Hematopoietic multipotent progenitor cell treated with erythropoietin and hydrocortisone succinate and interleukin-3 and kit ligand, for 8 days (in vitro differentiated cells): ENCODE results near the gene BPIFB1.

ENCODE experiments used
- DNase-seq: peaks from one replicate; pipeline ENCODE4 v3.0.0-alpha.2; 2015

Gene BPIFB1

DNA sequence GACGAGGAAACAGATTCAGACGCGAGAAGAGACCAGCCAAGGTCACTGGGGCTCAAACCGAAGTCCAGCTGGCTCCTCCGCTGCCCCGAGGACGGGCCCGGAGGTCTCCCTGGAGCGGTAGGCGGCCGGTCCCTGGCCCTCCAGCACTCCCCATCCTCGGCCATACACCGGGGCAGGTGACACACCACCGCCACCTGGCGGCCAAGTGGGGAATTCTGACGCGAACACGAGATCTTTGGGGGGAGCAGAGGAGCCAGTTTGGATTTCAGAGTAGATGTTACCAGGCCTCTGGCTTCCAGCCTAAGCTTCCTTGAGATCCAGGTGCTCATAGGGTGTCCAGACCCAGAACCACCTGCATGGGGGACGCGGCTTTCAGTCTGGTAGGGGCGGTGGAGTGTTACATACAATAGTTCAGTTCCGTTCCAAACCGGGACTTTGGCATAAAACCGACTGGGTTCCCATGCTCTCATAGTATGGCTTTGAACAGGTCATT lies 16.1 kb downstream of the BPIFB1 start:
- DNase-seq: peak; percentile 53

DNA sequence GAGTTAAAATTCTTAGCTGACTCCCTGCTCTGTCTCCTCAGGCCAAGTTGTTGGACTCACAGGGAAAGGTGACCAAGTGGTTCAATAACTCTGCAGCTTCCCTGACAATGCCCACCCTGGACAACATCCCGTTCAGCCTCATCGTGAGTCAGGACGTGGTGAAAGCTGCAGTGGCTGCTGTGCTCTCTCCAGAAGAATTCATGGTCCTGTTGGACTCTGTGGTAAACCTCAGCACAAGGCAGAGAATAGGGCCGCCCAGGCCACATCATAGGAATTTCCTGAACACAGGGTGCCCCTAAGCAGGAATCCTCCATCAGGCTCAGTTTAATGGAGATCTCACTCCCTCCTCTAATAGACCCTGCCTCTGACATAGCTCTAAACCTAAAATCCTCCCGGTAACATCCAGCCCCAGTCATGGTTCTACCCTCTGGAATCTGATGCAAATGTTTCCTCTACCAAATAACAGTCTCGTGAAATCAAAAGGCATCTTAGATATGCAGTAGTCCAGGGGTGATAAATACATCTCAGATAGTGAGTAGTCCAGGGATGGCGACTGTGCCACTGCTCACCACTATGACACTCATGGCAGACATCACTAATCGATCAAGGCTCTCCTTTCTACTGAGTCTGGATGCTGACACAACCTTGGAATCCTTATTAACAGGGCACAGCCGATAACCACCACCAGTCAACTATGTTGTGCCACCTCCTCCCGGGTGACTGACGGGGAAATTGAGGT lies 18.3 kb downstream of the BPIFB1 start:
- no peak for DNase-seq

DNA sequence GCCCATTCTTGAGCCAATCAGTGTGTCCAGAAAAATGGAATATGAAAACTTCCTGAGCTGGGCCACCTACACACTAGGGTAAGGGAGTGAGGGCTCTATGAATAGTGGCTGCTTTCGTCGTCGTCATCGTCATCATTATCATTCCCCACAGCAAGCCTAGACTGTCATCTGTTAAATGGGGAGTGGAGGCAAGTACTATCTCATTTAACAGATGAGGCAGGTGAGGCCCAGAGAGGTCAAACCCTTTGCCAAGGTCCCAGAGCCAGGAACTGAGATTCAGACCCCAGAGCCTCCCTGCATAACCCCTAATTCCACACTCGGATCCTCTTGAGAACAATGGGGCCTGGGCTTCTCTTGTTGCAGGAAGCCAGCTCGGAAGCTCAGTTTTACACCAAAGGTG lies 20.6 kb downstream of the BPIFB1 start:
- DNase-seq: no peak

DNA sequence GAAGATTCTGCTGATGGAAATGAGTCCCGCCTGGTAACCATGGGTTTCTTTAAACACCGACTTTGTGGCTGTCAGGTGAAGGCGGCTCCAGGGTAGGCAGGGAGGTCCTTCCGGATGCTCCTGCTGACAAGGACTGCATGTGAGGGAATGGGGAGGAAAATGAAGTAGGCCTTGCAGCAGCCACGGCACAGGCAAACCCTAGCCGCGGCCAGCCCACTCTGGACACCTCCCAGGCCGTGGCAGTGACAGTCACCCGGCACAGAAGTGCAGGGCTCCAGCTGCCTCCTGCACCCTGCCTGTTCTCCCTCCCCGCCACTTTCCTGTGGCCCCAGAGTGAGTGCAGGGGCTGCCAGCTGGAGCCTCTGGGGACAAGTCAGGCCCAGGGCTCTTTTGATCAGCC lies 21.0 kb downstream of the BPIFB1 start:
- DNase-seq: no peak

DNA sequence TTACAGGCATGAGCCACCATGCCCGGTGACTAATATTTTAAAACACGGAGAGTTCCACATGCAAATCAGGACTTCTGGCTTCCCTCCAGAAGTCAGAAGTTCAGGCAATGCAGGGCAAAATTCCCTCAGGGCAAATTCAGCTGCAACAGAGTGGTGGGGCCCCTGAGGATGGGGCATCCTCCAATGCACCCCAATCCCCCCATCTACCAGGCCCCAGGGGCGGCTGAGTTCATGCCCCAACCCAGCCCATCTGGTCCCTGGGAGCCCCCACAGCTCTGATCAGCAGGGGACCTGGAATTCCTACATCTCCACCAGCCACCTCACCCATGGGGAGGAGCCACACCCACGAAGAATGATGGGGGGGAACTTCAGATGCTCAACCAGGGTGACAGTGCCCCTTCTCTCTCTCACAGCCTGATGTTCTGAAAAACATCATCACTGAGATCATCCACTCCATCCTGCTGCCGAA lies 22.6 kb downstream of the BPIFB1 start:
- no peak for DNase-seq

DNA sequence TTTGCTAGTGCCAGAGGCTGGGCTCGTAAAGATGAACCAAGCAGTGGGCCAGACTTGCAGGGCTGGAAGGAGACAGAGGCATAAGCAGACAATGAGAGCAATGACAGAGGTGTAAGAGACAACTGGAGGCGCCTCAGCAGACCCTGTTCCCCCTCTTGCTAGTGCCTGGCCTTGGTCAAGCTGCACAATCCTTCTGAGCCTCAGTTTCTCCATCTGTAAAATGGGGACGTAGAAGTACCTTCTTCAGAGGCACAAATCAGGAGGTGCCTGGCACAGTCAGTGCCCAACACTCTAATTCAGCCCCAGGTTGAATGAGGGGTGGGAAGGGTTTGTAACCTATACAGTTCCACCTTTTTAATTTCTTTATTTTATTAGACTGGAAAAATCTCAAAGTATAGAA lies 23.2 kb downstream of the BPIFB1 start:
- DNase-seq: no peak

DNA sequence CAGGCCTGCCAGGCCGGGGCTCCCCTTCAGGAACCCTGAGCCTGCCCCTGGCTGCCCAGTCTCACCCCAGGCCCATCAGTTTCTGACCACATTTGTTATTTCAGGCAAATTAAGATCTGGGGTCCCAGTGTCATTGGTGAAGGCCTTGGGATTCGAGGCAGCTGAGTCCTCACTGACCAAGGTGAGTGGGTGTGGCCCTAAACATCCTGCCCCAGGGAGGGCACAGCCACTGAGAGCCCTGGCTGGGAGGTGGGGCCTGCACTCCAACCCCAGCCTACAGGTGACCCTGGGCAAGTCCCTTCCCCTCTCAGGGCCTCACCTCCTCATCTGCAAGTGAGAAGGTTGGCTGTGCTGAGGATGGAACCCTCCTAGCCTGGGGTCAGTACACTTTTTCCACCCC lies 23.8 kb downstream of the BPIFB1 start:
- no peak for DNase-seq

DNA sequence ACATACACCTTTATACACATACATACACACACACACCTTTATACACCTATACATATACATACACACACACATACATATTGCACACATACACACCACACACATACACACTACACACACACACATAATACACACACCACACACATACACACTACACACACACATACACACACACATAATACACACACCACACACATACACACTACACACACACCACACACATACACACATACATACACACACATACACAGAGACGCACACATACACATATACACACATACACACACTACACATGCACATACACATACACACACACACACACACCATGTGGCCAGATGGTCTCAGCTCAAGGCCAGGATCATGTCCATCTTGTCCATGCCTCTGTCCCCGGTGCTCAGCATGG lies 25.7 kb downstream of the BPIFB1 start:
- DNase-seq: no peak

DNA sequence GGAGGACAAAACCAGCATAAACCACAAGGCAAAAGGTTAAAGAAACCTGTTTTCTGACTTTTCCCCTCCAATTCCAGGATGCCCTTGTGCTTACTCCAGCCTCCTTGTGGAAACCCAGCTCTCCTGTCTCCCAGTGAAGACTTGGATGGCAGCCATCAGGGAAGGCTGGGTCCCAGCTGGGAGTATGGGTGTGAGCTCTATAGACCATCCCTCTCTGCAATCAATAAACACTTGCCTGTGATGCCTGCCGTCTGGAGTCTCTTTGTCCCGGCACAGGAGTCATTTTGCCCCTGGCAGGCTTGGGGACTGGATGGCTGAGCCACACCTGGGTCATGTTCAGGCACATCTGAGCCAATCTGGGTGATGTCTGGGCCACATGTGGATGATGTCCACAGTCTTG lies 26.6 kb downstream of the BPIFB1 start:
- no peak for DNase-seq

DNA sequence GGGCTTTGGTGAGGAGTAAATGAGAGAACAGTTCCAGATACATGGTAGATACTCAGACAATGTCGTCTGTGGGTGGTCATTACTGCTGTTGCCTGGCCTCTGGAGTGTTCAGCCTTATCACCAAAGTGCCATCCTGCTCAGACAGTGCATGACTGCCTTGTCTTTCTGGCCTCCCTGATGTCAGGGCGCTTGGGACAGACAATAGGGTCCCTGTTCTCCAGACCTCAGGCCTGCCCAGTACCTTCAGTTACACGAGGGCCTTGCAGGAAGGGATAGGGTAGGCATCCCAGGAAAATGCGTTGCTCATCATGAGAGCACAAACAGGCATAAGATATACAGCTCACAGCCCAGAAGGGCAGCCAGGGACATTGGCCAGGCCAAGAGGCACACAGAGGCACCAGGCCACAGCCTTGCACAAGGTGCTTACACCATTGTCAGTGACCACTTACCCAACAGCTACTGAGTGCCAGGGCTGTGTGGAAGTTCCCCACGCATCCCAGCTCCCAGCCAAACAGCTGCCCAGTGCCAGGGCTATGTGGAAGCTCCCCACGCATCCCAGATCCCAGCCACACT lies 27.4 kb downstream of the BPIFB1 start:
- DNase-seq: no peak

DNA sequence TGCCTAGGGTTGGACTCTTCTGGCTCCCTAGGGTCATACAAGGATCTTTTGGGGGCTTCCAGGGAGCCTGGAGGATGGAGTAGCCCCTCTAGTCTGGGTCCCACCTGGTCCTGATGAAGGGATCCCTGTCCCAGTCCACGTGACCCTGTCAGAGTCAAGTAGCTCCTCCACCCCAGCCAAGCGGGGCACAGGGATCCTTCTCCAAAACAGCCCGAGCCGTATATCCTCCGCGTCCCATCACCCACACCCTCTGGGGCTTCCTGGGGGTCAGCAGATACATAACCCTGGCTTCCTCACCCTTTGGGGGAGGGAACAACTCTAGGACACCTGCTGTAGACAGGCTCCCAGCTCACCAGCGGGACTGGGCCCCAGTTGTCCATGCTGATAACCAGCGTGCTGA lies 28.0 kb downstream of the BPIFB1 start:
- DNase-seq: no peak

DNA sequence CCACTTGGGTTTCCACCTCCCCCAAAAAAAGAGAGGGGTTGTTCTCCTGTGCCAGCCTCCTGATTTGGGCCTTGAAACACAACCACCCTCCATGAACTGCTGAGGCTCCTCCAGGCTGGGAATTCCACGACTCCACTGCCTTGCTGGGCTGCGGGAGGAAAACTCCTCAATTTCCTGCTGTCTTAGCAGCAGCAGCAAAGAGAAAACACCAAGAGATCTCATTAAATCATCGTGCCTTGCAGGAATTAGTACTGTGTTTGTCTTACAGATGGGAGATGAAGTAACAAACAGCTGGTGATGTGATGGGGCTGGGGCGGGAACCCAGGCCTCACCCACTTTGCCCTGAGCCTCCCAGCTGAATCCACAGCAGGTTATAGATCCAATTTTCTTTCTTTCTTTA lies 29.0 kb downstream of the BPIFB1 start:
- DNase-seq: no peak

DNA sequence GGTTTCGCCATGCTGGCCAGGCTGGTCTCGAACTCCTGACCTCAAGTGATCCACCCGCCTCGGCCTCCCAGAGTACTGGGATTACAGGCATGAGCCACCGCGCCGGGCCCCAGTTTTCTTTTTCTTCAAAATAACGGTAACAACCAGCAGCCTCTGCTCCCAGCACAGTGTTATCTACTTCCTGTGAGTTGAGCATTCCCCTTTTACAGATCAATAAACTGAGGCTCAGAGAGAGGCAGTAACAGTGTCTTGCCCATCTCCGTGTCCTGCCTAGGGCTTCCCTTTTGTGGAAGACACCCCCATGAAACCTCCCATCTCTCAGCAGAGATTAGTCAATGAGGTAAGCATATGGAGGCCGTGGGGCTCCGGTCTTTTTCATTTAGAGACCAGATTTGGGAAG lies 29.6 kb downstream of the BPIFB1 start:
- no peak for DNase-seq

DNA sequence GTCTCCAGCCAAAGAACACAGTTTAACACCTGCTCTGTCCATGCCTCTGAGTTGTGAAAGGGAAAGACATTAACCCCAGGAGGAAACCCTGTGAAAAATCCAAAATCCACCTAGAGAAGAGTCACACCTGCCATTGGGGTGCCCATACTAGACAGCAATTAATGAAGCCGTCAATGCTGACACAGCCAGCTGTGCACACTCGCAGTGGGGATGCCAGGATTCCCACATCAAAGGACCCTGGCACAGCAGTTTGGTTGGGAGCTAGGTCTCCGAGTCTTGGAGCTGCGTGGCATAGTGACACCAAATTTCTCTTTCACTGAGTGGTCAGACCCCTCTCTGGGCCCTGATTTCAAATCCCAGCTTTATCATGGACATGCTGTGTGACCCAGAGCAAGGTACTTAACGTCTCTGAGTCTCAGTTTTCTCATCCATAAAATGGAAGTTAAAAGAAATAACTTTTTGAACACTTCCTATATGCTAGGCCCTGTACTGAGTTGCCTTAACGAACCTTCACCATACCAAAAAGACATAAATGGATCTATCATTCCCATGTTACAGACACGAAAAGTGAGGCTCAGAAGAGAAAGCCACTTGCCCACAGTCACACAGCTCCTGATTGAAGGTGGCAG lies 30.8 kb downstream of the BPIFB1 start:
- DNase-seq: no peak

DNA sequence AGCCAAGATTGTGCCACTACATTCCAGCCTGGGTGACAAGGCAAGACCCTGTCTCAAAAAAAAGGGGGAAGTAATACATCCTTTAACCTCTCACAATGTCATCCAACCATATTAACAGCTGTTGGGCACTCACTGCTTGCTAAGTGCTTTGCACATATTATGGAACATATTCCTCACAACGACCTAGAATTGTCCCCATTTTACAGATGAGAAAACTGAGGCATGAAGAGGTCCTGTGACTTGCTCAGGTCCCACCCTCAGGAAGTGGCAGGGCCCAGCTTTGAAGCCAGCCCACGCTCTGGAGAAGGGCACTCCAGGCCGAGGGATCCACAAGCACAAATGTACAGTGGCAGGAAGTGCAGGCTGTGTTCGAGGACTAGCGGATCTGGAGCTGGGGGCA lies 33.3 kb downstream of the BPIFB1 start:
- no peak for DNase-seq

DNA sequence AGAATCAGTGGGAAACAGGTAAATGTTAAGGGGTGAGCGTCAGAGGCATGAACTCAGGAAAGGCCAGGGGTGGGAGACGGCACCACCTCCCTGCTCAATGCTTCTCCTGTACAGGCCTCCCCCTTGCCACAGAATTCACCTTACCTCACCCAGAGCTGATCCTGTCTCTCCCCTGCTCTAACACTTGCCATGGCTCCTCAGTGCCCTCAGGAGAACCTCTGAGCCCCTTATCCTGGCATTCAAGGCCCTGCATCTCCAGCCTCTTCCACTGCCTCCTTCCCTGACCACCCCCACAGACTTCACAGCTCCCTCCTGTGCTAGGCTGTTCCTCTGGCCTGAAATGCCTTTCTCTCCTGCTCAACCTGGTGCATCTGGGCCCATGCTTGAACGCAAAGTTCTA lies 33.9 kb downstream of the BPIFB1 start:
- DNase-seq: no peak

DNA sequence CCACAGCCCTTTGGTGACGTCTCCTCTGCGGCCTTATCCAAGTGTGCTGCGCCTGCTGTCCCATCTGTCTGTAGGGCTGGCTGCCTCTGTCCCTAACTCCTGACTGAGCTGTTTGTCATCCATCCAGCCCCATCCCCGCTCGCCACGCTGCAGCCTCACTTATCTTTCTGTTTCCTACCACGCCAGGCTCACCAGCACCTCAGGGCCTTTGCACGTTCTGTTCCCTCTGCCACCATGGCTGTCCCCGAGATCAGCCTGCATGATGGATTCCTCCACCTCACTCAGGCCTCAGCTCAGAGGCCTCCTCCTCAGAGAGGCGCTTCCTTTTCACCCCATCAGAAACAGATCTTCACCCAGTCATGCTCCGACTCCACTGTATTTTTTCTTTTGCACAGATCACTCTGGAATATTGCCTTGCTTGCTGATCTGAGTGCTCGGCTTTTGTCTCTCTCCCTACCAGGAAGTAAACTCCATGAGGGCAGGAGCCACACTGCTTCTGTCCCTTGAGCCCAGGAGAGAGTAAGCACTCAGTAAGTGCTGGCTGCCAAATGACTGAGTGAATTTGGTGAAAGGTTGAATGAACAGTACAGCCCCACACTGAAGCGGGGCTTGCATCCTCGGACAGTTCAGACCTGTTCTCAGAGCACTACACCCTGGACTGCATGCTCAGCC lies 34.5 kb downstream of the BPIFB1 start:
- no peak for DNase-seq

DNA sequence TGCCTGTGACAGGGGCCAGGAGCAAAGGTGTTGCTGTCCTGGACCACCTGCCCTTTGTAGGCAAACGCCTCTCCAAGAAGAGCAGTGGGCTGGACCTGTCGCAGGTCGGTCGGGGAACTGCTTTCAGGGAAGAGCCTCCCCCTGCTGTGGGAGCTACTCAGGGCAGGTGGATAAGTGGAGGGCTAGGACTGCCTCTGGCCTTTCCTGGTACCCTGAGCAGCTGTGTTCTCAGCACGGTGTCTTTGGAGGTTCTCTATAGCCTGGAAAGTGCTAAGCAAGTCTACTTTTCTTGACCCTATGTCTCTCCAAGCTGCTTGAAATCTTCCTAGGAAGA lies 35.0 kb downstream of the BPIFB1 start:
- DNase-seq: no peak

DNA sequence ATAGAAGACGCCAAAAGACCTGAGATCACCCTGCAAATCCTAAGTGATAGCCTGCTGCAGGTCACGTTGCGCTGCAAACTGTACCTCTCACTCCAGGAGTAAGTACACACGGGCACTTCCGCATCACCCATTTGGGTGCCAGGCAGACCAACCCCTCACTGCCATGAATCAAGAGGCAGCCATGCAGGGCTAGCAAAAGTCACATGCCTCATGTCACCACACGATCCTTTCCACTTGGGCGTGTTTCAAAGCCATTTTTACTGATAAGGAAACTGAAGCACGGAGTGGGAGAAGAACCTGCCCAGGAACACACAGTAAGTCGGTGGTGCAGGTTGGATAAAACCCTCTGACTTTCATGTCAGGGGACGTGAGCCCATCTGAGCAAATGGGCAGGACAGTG lies 37.0 kb downstream of the BPIFB1 start:
- DNase-seq: peak; percentile 75

DNA sequence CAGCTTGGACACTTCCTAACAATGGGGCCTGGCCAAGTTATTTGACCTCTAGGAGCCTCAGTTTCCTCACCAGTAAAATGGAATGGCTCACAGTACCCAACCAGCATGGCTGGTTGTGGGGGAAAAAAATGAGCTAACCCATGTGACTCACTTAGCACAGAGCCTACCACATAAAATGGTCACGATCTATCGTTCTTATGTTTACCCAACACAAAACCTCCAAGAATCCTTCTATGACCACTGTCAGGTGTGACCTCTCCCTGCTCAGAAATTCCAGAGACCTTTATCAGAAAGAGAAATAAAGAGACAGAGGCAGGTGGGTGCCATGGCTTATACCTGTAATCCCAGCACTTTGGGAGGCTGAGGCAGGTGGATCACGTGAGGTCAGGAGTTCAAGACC lies 39.4 kb downstream of the BPIFB1 start:
- no peak for DNase-seq

DNA sequence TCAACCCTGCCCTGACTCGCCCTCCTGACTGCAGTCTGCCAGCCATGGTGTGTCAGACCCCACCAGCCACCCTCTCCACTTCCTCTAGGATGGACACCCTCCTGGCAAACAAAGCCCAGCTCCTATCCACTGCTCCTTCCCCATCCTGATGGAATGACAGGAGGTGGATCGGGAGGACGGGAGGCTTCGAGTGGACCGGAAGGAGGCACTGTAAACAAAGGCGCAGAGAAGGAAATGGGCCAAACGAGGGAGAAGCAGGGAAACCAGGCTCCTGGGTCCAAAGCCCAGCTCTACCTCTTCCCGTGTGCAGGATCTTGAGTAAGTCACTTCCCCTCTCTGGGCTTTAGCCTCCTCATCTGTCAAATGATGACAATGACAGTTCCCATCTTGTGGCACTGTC lies 40.2 kb downstream of the BPIFB1 start:
- no peak for DNase-seq

DNA sequence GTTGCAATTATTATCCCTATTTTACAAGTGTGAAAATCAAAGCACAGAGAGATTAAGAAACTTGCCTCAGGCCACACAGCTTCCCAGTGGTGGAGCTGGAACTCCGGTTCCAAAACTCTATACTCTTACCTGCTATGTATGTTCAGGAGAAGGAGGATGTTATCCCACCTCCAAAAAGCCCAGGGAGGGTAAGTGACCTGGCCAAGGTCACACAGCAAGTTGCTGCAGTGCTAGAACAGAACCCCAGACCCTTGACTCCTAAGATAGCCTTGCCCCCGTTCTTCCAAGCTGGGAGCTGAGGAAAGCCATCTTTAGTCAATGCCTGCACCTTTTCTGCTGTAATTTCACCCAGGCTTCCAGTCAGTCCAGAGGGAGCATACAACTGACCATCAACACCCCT lies 42.3 kb downstream of the BPIFB1 start:
- no peak for DNase-seq

DNA sequence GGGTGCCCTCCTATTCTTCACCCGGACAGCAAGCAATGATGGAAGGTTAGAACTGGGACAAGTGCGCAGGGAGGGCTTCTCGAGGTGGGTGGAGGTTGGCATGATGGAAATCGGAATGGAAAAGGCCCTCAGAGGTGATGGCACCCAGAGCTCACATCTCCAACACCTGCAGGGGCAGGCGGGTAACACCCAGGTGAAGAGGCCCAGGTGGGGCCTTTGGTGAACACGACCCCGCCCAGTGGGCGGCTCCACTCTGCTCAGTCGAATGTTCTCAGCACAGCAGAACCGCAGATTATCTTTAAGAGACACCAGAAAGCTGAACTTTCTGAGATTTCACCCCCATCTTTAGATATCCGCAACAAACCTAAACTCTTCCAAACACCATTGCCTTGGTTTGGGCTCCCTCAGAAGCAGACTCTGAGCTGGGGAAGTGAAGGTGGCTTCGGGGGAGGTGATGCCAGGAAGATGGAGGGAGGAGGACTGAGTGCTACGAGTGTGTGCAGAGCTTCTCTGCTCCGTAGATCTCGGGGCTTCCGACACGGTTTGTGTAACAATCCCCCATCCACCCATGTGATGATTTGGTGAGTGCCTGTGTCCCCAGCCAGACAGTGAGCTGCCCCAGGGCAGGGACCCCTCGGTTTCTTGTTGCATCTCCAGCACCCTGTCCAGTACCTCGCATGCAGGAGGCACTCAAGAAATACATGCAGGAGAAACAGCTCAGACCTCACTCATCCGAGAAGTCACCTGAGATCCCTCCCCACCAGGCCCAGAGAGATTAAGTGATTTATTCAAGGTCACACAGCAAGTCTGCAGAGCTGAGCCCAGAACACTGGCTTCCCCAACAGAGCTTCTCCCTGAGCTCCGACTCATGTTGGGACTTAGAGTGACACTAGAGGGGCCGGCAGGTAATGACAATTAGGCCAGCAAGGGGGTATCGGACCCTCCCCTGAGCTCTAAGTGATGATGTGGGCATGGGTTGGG lies 45.4 kb downstream of the BPIFB1 start:
- DNase-seq: no peak
